Globus pallidus (tissue), 1 donor: ENCODE data around the gene DOCK8.

ENCODE experiments used
- DNase-seq: peaks from one replicate; pipeline ENCODE4 v3.0.0-alpha.2; 2015; ENCODE audit warnings: low spot score

Gene DOCK8

DNA sequence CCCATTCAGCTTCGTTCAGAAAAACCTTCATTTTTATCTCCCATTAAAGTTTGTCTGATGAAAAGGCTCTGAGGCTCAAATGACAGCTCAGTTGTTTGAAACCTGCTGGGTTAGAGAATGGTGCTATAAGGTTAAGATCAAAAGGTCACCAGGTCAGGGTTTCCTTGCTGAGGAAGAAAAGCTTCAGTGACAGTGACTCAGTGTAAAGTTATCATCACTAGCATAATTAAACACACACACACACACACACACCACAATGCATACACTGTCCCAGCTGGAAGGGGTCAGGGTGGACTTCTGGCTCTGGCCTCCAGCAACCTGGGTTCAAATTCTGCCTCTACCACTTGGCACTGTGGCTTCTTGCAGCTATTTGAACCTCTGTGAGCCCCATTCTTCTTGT lies 281.1 kb downstream of the DOCK8 start:
- DNase-seq = no peak

- no peak for DNase-seq
Observed at GRCh38 chr9:503326-503725, 288.7 kb downstream of the DOCK8 start.

DNA sequence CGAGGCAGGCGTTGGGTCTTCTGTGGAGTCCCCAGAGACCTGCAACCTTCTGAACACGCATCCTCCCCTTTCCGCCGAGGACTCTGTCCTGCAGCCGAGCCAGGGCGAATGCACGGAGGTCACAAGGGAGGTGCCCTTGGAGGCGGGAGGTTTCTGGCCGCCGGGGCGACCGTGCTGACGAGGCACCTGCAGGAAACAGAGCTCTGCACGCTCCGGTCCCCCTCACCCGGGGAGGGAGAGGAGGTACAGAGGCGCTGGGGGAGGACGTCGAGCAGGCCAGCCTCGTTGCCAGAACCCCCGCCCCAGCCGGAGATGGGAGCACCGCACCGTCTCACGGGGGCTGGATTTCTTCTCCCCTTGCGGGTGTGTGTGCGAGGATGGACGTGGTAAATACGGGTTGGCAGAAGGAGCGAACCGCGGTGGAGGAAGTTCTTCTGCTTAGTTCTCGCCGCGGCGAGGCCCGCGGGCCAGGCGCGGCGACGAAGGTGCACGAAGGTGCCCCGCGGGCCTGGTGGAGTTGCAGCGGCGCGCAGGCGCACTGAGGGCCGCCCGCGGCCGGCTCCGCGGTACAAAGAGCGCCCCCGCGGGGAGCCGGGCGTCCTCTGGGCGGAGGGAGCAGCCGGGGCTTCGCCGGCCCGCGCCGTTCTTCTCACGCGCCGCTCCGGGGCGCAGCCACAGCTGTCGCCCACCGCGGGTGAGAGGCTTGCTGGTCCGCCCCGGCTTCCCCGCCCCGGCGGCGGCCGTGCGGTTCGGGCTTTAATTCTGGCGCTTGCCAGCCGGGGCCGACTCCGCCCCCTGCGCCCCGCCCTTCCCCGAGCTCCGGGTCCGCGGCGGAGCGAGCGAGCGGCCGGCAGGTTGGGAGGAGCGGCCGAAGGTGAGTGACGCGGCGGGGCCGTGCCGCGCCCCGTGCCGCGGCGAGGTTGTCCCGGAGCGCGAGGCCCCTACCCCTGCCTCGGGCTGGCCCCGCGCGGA lies 289.5 kb downstream of the DOCK8 start, which contains the start of gene KANK1:
KANK1 (plus strand) TSS at position 815 of the 972 bp plus-strand sequence.
- peak; percentile 81 for DNase-seq

DNA sequence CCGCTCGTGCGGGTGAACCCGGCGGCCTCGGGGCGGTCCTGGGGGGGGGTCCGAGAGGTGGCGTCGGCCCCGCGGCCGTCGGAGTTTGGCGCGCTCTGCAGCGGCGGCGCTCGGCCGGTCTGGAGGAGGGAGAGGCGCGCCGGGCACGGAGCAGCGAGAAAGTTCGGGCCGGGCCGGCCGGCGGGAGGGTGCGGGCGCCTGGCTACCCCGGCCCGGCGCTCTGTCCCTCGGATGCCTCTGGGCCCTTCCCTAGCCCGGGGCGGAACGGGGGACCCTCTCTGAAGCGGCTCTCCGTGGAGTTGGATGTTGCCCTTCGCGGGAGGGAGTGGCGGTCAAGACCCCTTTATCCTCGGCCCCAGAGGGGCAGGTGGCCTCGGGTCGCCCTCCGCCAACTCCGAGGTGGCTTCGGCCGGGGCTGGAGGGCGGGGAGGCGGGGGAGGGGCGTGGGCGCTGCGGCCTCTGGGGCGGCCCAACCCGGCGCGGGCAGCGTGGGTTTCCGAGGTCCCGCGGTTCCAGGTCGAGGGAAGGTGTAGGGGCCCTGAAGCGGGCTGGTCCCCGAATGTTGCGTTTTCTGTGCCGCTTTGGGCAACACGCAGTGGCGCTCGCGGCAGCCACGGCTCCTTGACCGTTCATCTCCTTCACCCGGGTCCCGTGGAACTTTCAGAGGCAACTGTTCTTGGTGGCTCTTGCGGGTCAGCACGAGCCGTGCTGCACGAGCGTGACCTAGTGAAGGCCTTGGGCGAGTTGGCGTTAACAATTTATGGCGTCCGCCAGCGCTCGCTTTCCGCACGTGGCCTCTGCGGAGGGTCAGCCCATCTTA lies 290.5 kb downstream of the DOCK8 start:
- peak; percentile 35 for DNase-seq

- DNase-seq = no peak
Observed at GRCh38 chr9:505741-506059, 291.0 kb downstream of the DOCK8 start.

- no peak for DNase-seq
Observed at GRCh38 chr9:506281-506680, 291.6 kb downstream of the DOCK8 start.

GRCh38 chr9:511861-512260 lies 297.2 kb downstream of the DOCK8 start:
- DNase-seq = no peak

GRCh38 chr9:512555-513272 lies 298.0 kb downstream of the DOCK8 start:
- DNase-seq = peak; percentile 44
